HG03095 (cell line): ENCODE data around the gene L3MBTL4.
A peak's percentile ranks its signal among the peaks of the same experiment; 100 is the strongest.

Source experiments
- ATAC-seq: cut with Tn5 transposase; IDR thresholded peaks from one replicate; pipeline ENCODE4 v1.9.1; 2021; ENCODE audit warnings: moderate library complexity; ENCODE audit not compliant: unreplicated experiment

L3MBTL4 gene

DNA sequence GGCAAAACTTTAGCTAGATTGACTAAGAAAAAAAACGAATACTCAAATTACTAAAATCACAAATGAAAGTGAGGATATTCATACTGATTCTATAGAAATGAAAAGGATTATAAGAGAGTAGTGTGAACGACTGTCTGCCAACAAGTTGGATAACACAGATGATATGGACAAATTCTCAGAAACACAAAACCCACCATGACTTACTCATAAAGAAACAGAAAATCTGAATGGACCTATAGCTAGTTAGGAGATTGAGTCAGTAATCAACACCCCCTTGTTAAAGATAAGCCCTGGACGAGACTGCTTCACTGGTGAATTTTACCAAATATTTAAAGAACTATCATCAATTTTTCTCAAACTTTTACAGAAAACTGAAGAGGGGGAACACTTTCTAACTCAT, 410.6 kb downstream of the L3MBTL4 start:
- ATAC-seq, result peak; percentile 47

GRCh38 chr18:6001867-6002266, 412.8 kb downstream of the L3MBTL4 start:
- ATAC-seq, result no peak

DNA sequence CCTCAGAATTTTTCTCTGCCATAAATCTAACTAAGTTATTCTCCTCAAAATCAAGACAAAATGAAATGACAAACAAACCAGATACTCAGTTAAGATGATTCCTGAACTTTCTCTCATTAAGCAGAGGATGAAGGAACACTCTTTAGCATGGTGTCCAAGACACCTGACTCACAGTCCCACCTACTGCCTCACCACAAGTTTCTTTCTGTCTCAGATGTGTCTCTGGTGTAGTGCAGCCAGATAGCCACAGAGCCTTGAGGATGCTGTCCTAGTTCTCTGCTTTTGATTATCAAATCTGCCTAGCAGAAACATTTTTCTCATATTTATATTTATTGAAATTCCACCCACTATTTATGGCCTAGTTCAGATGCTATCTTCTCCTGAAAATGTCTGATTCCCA, 415.8 kb downstream of the L3MBTL4 start:
- ATAC-seq, result peak; percentile 92

GRCh38 chr18:5998166-5998881, 416.4 kb downstream of the L3MBTL4 start:
- peak; percentile 15 for ATAC-seq

GRCh38 chr18:5997361-5997760, 417.4 kb downstream of the L3MBTL4 start:
- no peak for ATAC-seq

- no peak for ATAC-seq
Measured at GRCh38 chr18:5995626-5996025, 419.1 kb downstream of the L3MBTL4 start.

GRCh38 chr18:5993938-5994337, 420.8 kb downstream of the L3MBTL4 start:
- no peak for ATAC-seq

- no peak for ATAC-seq
Measured at GRCh38 chr18:5992381-5992780, 422.3 kb downstream of the L3MBTL4 start.

GRCh38 chr18:5987249-5987648, 427.5 kb downstream of the L3MBTL4 start:
- no peak for ATAC-seq

DNA sequence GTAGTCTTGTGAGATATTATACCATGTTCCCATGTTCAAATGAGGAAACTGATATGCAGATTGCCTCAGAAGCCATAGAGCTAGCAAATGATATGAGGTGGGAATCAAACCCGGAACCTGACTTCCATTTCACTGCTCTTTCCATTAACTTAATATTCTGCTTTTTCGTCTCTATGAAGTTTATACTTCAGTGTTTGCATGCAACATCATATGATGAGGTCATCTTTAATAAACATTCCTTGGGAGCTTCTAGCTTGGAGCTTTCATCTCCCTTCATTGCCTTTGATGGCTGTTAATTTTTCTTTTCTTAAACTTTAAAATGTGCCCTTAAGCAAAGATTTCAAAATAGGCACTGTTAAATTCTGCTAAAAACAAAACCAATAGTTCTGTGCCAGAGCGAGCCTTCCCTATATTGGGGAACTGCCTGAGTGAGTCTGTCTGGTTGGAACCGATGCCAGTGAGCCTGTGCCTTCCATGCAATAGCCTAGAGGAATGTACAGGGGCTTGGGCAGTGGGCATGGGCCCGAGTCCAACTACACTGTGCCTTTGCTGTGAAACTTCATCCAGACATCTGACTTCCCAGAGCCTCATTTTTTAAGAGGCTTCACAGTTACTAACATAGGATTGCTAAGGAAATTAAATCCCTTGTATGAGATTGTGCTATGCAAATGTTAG, 428.3 kb downstream of the L3MBTL4 start:
- ATAC-seq, result no peak

DNA sequence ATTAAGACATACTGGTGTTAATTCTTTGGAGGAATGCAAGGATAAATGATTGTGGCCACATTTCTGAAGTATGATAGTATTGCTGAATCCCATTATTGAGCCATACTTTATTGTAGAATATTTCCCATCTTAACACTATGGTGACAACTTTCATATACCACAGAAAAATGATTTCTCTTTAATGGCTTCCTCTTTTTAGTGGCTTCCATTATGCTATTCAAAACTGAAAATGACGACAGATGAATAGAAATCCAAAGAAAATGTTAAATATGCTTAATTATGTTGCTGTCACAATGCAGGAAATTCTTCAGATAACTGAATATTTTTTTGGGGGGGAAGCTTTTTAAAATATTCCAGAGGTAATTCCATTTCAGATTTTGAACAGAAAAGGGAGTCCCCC, 430.5 kb downstream of the L3MBTL4 start:
- ATAC-seq, result no peak

GRCh38 chr18:5983488-5983887, 431.2 kb downstream of the L3MBTL4 start:
- ATAC-seq, result no peak

- no peak for ATAC-seq
Measured at GRCh38 chr18:5982332-5982731, 432.4 kb downstream of the L3MBTL4 start.

GRCh38 chr18:5980721-5981120, 434.0 kb downstream of the L3MBTL4 start:
- no peak for ATAC-seq

GRCh38 chr18:5979971-5980457, 434.7 kb downstream of the L3MBTL4 start:
- ATAC-seq, result peak; percentile 58

DNA sequence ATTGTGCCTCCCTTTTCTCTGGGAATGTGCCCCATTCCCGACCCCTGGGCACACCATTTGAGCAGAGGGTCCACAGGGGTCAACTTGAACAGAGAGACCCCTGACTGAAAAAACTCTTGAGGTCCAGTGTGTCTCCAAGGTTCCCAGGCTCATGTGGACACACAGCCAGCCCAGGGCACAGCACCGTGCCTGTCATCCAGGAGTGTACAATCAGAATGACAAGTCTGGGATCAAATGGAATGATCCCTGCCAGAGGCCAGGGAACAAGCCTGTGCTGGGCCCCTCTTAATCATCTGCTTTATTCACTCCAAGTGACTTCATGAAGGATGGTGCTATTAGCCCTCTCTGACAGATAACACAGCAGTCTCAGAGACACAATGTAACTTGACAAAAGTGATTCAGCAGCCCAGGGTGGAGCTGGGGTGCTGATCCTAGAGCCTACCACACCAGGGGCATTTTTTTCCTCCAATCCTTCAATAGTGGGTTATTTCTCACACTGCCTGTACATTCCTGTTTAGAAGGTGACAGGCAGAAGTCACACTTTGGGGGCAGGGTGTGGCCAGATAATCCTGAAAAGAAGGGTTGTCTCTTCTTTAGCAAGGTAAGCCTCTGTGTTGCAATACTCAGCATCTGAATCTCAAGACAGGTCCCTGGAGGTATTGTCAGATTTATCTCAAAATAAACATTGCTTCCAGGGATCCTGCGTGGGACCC, 435.4 kb downstream of the L3MBTL4 start:
- ATAC-seq, result no peak

DNA sequence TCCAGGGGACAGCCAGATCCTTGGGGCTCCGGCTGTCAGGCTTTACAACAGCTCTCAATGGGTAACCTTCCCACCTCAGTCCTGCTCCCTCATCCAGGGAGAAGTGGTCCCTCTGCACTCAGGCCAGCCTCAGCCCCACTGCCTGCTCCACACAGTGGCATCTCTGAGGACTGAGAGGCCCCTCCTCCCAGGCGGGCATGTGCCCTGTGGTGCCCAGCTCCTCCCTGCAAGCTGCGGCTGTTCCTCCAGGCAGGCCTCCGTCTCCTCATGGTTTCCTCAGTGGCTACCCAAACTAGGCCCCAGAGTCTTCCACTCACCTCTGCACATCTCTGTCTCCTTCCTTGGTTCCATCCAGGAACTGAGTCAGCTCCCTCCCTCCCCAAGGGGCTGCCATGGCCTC, 437.7 kb downstream of the L3MBTL4 start:
- no peak for ATAC-seq

DNA sequence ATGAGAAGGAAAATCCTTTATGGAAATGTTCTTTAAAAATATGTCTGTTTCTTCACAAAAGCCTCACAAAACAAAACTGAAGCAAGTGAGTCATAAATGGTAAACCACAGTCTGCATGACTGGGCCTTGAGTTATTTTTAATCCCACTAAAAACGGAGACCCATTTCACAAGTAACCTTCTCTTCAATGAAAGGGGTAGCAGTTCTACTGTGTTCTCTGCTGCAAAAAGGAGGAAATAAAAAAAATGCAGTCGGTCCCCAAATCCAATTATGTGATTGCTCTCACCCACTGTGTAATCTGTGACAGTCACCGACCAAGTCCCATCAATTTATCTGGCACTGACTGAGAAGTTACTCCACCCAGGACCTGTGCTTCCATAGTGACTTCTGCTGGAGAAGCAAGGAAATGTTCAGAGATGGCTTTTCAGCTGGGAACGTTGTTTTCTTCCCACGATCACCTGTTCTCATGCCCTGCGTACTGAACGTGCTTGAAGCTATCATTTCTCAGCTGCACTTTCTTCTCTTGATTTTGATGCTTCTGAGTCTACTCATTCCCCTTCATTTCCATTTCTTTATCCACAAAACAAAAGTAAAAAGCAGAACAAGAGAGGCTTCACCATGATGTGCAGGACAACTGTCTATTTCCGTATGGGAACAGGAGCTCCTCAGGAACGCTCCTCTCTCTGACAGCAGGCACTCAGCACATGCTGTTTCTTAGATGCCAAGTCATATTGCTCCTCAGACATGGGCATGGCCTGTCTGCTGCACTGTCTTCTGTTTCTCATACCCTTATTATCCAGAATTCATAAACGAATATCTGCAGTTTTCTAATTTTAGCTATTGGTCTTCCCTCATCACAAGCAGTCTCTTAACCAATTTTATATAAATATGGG, 439.4 kb downstream of the L3MBTL4 start:
- ATAC-seq, result peak; percentile 71

DNA sequence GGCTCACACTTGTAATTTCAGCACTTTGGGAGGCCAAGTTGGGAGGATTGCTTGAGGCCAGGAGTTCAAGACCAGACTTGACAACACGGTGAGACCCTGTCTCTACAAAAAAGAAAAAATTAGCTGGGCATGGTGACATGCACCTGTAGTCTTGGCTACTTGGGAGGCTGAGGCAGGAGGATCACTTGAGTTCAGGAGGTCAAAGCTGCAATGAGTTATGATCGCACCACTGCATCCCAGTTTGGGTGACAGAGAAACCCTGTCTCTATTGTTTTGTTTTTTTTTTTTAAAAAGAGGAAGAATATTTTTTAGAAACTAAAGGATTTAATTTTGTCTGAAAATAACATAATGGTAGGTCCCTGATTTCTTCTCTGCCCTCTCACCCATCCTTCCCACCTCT, 440.0 kb downstream of the L3MBTL4 start:
- ATAC-seq, result no peak

GRCh38 chr18:5973099-5973498, 441.6 kb downstream of the L3MBTL4 start:
- no peak for ATAC-seq

DNA sequence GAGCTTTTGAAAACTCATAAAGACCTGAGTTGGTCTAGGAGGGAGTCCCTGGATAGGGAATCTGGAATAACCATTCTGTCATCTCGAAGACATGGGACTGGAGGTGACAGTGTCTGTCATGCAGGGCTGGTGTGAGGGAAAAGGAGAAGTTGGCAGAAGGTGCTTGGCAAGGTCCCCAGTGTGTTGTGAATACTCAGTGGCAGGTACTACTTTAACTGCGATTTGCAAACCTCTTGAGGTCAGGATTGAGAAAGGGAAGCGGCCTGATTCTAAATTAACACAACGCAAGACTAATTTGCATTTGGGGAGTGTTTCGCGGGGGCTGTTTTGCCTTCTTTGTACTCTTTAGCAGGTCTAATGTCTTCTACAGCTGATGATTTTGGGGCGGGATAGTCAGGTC, 442.4 kb downstream of the L3MBTL4 start:
- ATAC-seq, result peak; percentile 41
